Vagina (tissue), 2 donors: ENCODE results near the gene INSRR. TPM values are rescaled to one million over a fixed set of nuclear protein-coding genes. Genes with fewer than 3 reads are reported as not detected.

Experiments
- DNase-seq, 2 donors: peaks; one replicate each; pipeline ENCODE4 v3.0.0-alpha.2; 2017; ENCODE audit errors: extremely low spot score in 2 of 2
- H3K27ac ChIP-seq: fragments of 200-600 bp; sonication (generic); one replicate; pipeline ENCODE4 v1.5.1; 2019
- H3K27me3 ChIP-seq: fragments of 200-600 bp; sonication (generic); one replicate; pipeline ENCODE4 v1.5.1; 2019
- H3K36me3 ChIP-seq, 2 donors: fragments of 200-600 bp; sonication (generic); one replicate each; pipeline ENCODE4 v1.5.1; 2017 to 2019
- H3K4me1 ChIP-seq: fragments of 200-600 bp; sonication (generic); one replicate; pipeline ENCODE4 v1.5.1; 2019
- H3K4me3 ChIP-seq, 2 donors: fragments of 200-600 bp; sonication (generic); 1 replicate in 1 of 2; 2 replicates in 1 of 2; pipeline ENCODE4 v1.5.1; 2016 to 2019
- H3K9me3 ChIP-seq: fragments of 200-600 bp; sonication (generic); one replicate; pipeline ENCODE4 v1.5.1; 2019
- CTCF ChIP-seq, 3 experiments: fragments of 450-650 bp in 2 of 3; fragments of 200-600 bp in 1 of 3; sonication (generic) in 1 of 3; IDR thresholded peaks; one replicate each; pipeline ENCODE4 v1.5.1; 2017 to 2019; ENCODE audit warnings: antibody characterized with exemption in 3 of 3, mild to moderate bottlenecking in 2 of 3, moderate library complexity in 2 of 3
- POLR2A ChIP-seq, 2 donors: fragments of 450-650 bp; IDR thresholded peaks; one replicate each; pipeline ENCODE4 v1.6.1; 2017; ENCODE audit warnings: antibody characterized with exemption in 2 of 2, mild to moderate bottlenecking in 2 of 2, moderate library complexity in 2 of 2
- POLR2AphosphoS5 ChIP-seq, 2 donors: sonication (generic); formaldehyde crosslinking; IDR thresholded peaks; one replicate each; pipeline ENCODE4 v1.9.0; 2017; ENCODE audit warnings: antibody characterized with exemption in 2 of 2, mild to moderate bottlenecking in 2 of 2, low read depth in 1 of 2; ENCODE audit not compliant: insufficient read depth in 1 of 2
- intact Hi-C: fragments of 100-400 bp; cut with DNase I; formaldehyde crosslinking; loops from one replicate; pipeline ENCODE4 v1.15.1; 2023
- total RNA-seq: library from RNA; depleted of rRNA; stranded (reverse); fragments of >200 nt; gene quantifications from one replicate; pipeline ENCODE4 v1.2.3, GENCODE V29; 2016

Gene INSRR
- total RNA-seq, 1 donor from 2014 or later, result not detected

- Histone ChIP-seq H3K27ac (no peak overlapping the region), H3K4me1 (peaks cover 12% of the 10 kb centered on the region), H3K4me3 (no peak overlapping the region), H3K36me3 (no peaks in the 10 kb centered on the region), H3K27me3 (no peaks in the 10 kb centered on the region), H3K9me3 (no peaks in the 10 kb centered on the region)
- no peak for DNase-seq
- intact Hi-C loops, result no loop called here
- TF ChIP-seq POLR2A (IDR thresholded peaks at IDR 0.05) (no peak), CTCF (IDR thresholded peaks at IDR 0.05) (no peak), POLR2AphosphoS5 (IDR thresholded peaks at IDR 0.05; ENCODE audit: insufficient read depth in 1 of 2, low read depth in 1 of 2) (no peak)
Observed at GRCh38 chr1:156847591-156848460, 11.1 kb downstream of the INSRR start.

GRCh38 chr1:156846643-156847042, 12.3 kb downstream of the INSRR start:
- H3K9me3 ChIP-seq, result no peaks in the 10 kb centered on the region
- intact Hi-C loops, result no loop called here
- TF ChIP-seq POLR2AphosphoS5 (IDR thresholded peaks at IDR 0.05; ENCODE audit: insufficient read depth in 1 of 2, low read depth in 1 of 2) (no peak), CTCF (IDR thresholded peaks at IDR 0.05) (no peak), POLR2A (IDR thresholded peaks at IDR 0.05) (no peak)
- no peaks in the 10 kb centered on the region for H3K27me3 ChIP-seq
- no peaks in the 10 kb centered on the region for H3K36me3 ChIP-seq
- no peak overlapping the region for H3K4me3 ChIP-seq
- peaks cover 5% of the 10 kb centered on the region for H3K4me1 ChIP-seq
- H3K27ac ChIP-seq, result no peak overlapping the region
- no peak for DNase-seq

- Histone ChIP-seq H3K9me3 (no peaks in the 10 kb centered on the region), H3K27me3 (no peaks in the 10 kb centered on the region), H3K4me1 (peaks cover 5% of the 10 kb centered on the region), H3K36me3 (no peaks in the 10 kb centered on the region), H3K27ac (no peak overlapping the region), H3K4me3 (no peak overlapping the region)
- intact Hi-C loops, result no loop called here
- TF ChIP-seq POLR2A (IDR thresholded peaks at IDR 0.05) (no peak), POLR2AphosphoS5 (IDR thresholded peaks at IDR 0.05; ENCODE audit: insufficient read depth in 1 of 2, low read depth in 1 of 2) (no peak), CTCF (IDR thresholded peaks at IDR 0.05) (no peak)
- DNase-seq, result no peak
Observed at GRCh38 chr1:156845953-156846545, 12.9 kb downstream of the INSRR start.

- H3K36me3 ChIP-seq, result no peaks in the 10 kb centered on the region
- intact Hi-C loops, result no loop called here
- peaks cover 5% of the 10 kb centered on the region for H3K4me1 ChIP-seq
- H3K9me3 ChIP-seq, result no peaks in the 10 kb centered on the region
- TF ChIP-seq CTCF (IDR thresholded peaks at IDR 0.05) (no peak), POLR2A (IDR thresholded peaks at IDR 0.05) (no peak), POLR2AphosphoS5 (IDR thresholded peaks at IDR 0.05; ENCODE audit: insufficient read depth in 1 of 2, low read depth in 1 of 2) (no peak)
- no peak overlapping the region for H3K4me3 ChIP-seq
- DNase-seq, result no peak
- H3K27ac ChIP-seq, result no peak overlapping the region
- H3K27me3 ChIP-seq, result no peaks in the 10 kb centered on the region
Observed at GRCh38 chr1:156845055-156845952, 13.6 kb downstream of the INSRR start.
